ENCODE results near the gene GALNT1.

Gene GALNT1

DNA sequence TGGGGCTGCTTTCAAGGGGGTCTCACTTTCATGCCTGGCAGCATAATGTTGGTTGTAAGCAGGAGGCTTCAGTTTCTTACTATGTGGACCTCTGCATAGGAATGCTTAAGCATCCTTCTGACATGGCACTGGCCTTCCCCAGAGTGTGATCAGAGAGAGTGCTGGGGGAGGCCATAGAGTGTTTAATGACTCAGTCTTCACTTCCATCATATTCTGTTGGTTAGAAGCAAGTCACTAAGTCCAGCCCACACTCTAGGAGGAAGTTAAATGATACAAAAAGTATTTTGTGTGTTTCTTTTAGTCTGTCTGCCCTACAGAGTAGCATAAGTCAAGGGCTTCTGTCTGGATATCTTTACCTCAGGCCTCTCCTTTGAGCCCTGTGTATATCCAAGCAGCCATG, 64.9 kb downstream of the GALNT1 start:
- H3K4me3 ChIP-seq (ENCODE audit: low read length): no peak overlapping the region
- H3K4me2 ChIP-seq (ENCODE audit: low read depth, low read length): no peak overlapping the region
- no peaks in the 10 kb centered on the region for H3K79me2 ChIP-seq (ENCODE audit: low read length)
- TF ChIP-seq, protein P1, sequence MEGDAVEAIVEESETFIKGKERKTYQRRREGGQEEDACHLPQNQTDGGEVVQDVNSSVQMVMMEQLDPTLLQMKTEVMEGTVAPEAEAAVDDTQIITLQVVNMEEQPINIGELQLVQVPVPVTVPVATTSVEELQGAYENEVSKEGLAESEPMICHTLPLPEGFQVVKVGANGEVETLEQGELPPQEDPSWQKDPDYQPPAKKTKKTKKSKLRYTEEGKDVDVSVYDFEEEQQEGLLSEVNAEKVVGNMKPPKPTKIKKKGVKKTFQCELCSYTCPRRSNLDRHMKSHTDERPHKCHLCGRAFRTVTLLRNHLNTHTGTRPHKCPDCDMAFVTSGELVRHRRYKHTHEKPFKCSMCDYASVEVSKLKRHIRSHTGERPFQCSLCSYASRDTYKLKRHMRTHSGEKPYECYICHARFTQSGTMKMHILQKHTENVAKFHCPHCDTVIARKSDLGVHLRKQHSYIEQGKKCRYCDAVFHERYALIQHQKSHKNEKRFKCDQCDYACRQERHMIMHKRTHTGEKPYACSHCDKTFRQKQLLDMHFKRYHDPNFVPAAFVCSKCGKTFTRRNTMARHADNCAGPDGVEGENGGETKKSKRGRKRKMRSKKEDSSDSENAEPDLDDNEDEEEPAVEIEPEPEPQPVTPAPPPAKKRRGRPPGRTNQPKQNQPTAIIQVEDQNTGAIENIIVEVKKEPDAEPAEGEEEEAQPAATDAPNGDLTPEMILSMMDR (IDR thresholded peaks at IDR 0.05; ENCODE audit: low read length): no peak
- no peak for TF ChIP-seq EZH2 (optimal IDR thresholded peaks at IDR 0.05; ENCODE audit: low read depth, low read length)
- no peak for TF ChIP-seq EZH2phosphoT487 (IDR thresholded peaks at IDR 0.05; ENCODE audit: low read length)
- H4K20me1 ChIP-seq (ENCODE audit: insufficient read depth, low read length): no peaks in the 10 kb centered on the region
- no peaks in the 10 kb centered on the region for H3K4me1 ChIP-seq (ENCODE audit: low read length)
- no peak overlapping the region for H3K9ac ChIP-seq (ENCODE audit: low read length)
- H3K27me3 ChIP-seq (replicated peaks; ENCODE audit: insufficient read depth, low read length): no peaks in the 10 kb centered on the region
- no peaks in the 10 kb centered on the region for H3K36me3 ChIP-seq (replicated peaks; ENCODE audit: insufficient read depth, low read length)
- no peak overlapping the region for H2AFZ ChIP-seq (ENCODE audit: low read length)
- DNase-seq: no peak
- H3F3A ChIP-seq (ENCODE audit: insufficient read depth, low read length): no peaks in the 10 kb centered on the region
- no peaks in the 10 kb centered on the region for H3K9me2 ChIP-seq (replicated peaks; ENCODE audit: insufficient read depth, low read length)
- H3K9me3 ChIP-seq (replicated peaks; ENCODE audit: insufficient read depth, low read length): no peaks in the 10 kb centered on the region
- H3K27ac ChIP-seq (ENCODE audit: low read length): no peak overlapping the region

DNA sequence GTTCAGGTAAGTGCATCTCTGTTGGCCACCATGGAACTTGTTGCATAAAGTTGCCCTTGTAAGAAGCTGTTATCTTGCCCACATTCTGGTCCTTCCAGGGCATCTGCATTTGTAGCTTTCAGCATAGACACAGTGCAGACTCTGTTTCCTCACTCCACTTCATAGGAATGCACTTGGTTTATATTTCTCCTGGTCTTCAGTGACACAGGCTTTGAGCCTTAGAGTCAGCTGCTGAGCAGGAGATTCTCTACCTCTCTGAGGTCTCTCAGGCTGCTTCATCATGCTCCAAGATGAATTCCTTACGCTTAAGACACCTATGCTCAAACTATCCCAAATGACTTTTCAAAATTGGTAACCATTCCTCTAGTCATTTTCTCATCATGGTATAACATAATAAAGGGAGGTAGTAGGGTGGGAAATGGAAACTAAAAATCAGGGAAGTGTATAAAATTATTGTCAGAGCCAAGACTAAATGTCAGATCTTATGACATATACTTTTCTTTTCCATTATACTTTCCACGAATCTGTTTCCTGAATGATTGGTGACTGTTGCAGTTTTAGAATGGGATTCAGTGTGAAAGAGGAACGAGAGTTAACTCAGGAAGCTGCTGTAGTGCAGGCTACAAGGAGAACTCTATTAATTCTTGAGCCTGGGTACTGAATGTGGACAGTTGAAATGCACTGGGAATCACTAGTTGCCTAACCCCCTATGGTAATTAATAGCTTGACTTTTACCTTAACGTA, 72.0 kb downstream of the GALNT1 start:
- H3K4me3 ChIP-seq (ENCODE audit: low read length): no peak overlapping the region
- H3K4me2 ChIP-seq (ENCODE audit: low read depth, low read length): no peak overlapping the region
- no peaks in the 10 kb centered on the region for H3K9me2 ChIP-seq (replicated peaks; ENCODE audit: insufficient read depth, low read length)
- no peak overlapping the region for H3K27ac ChIP-seq (ENCODE audit: low read length)
- no peak overlapping the region for H3K9ac ChIP-seq (ENCODE audit: low read length)
- no peaks in the 10 kb centered on the region for H3K27me3 ChIP-seq (replicated peaks; ENCODE audit: insufficient read depth, low read length)
- no peak for DNase-seq
- H3K9me3 ChIP-seq (replicated peaks; ENCODE audit: insufficient read depth, low read length): no peaks in the 10 kb centered on the region
- no peaks in the 10 kb centered on the region for H3K4me1 ChIP-seq (ENCODE audit: low read length)
- H4K20me1 ChIP-seq (ENCODE audit: insufficient read depth, low read length): no peaks in the 10 kb centered on the region
- TF ChIP-seq EZH2phosphoT487 (IDR thresholded peaks at IDR 0.05; ENCODE audit: low read length): no peak
- TF ChIP-seq, protein P1 (IDR thresholded peaks at IDR 0.05; ENCODE audit: low read length): no peak
- H3K79me2 ChIP-seq (ENCODE audit: low read length): no peaks in the 10 kb centered on the region
- no peak overlapping the region for H2AFZ ChIP-seq (ENCODE audit: low read length)
- no peaks in the 10 kb centered on the region for H3K36me3 ChIP-seq (replicated peaks; ENCODE audit: insufficient read depth, low read length)
- no peaks in the 10 kb centered on the region for H3F3A ChIP-seq (ENCODE audit: insufficient read depth, low read length)

DNA sequence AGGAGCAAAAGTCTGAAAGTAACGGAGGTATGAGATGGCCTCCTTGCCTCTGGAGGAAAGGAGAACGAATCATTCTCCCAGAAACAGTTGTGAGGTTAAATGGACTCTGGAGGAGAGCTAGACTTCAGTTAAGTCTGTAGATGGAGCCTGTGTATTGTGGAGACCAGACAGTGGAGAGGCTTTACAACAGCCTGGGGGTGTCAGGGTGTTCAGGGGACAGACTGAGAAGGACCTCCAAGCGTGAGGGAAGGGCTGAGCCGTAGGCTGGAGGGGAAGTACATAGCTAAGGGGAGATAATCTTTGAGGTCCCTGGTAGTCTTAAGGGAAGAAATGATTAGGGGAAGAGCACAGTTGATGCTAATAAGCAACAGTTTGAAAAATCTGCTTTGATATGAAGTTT, 76.6 kb downstream of the GALNT1 start:
- Histone ChIP-seq H4K20me1 (ENCODE audit: insufficient read depth, low read length) (no peaks in the 10 kb centered on the region), H3K36me3 (replicated peaks; ENCODE audit: insufficient read depth, low read length) (no peaks in the 10 kb centered on the region), H3K4me3 (ENCODE audit: low read length) (no peak overlapping the region), H3K4me2 (ENCODE audit: low read depth, low read length) (no peak overlapping the region), H3K4me1 (ENCODE audit: low read length) (peaks cover 14% of the 10 kb centered on the region), H3K27ac (ENCODE audit: low read length) (no peak overlapping the region), H3K27me3 (replicated peaks; ENCODE audit: insufficient read depth, low read length) (no peaks in the 10 kb centered on the region), H3K9me2 (replicated peaks; ENCODE audit: insufficient read depth, low read length) (no peaks in the 10 kb centered on the region), H3K79me2 (ENCODE audit: low read length) (peaks cover 4% of the 10 kb centered on the region; the same call in 1 of the 2 replicates), H3K9me3 (replicated peaks; ENCODE audit: insufficient read depth, low read length) (no peaks in the 10 kb centered on the region), H3K9ac (ENCODE audit: low read length) (no peak overlapping the region), H3F3A (ENCODE audit: insufficient read depth, low read length) (no peaks in the 10 kb centered on the region; the same call in 1 of the 2 replicates), H2AFZ (ENCODE audit: low read length) (no peak overlapping the region)
- TF ChIP-seq EZH2phosphoT487 (IDR thresholded peaks at IDR 0.05; ENCODE audit: low read length) (no peak), EZH2 (optimal IDR thresholded peaks at IDR 0.05; ENCODE audit: low read depth, low read length) (no peak)
- TF ChIP-seq, protein P1 (IDR thresholded peaks at IDR 0.05; ENCODE audit: low read length): no peak
- DNase-seq: no peak
